ENCODE data around the gene PPP2R5A. TPM values are rescaled to one million over a fixed set of nuclear protein-coding genes. Genes with fewer than 3 reads are reported as not detected.
A peak's percentile ranks its signal among the peaks of the same experiment; 100 is the strongest.

PPP2R5A gene
- total and polyA plus RNA-seq, 2 of the 13 experiments (the other 11 are each of a cell fraction or from before 2014, with no cell fraction given): 22.0 to 31.4 TPM

GRCh38 chr1:212242288-212242984 lies 42.8 kb upstream of the PPP2R5A start (continued):
- TF ChIP-seq SALL2 (CRISPR knock-in tag; IDR thresholded peaks at IDR 0.05) (no peak), ZNF652 (CRISPR knock-in tag; IDR thresholded peaks at IDR 0.05; ENCODE audit: borderline replicate concordance, low read depth) (no peak), ZNF839 (CRISPR knock-in tag; IDR thresholded peaks at IDR 0.05; ENCODE audit: borderline replicate concordance) (no peak), KMT2B (CRISPR knock-in tag; IDR thresholded peaks at IDR 0.05) (0 out of 2 replicates have a peak, but pooled peaks have one; percentile 24), U2AF2 (IDR thresholded peaks at IDR 0.05; ENCODE audit: low read depth, low read length) (no peak), BRF2 (CRISPR knock-in tag; IDR thresholded peaks at IDR 0.05) (0 out of 2 replicates have a peak, but pooled peaks have one; percentile 29), ZKSCAN1 (IDR thresholded peaks at IDR 0.05; ENCODE audit: low read length) (no peak), ZNF724P (CRISPR knock-in tag; IDR thresholded peaks at IDR 0.05; ENCODE audit: borderline replicate concordance) (no peak), U2AF1 (optimal IDR thresholded peaks at IDR 0.05; ENCODE audit: low read depth, low read length) (no peak), ZNF589 (CRISPR knock-in tag; conservative IDR thresholded peaks at IDR 0.05) (no peak), NR2F6 (IDR thresholded peaks at IDR 0.05) (peak; percentile 78), NR2F6 (CRISPR knock-in tag; IDR thresholded peaks at IDR 0.05) (peak; percentile 80), ZNF101 (CRISPR knock-in tag; IDR thresholded peaks at IDR 0.05; ENCODE audit: borderline replicate concordance, low read depth) (no peak), TFE3 (CRISPR knock-in tag; IDR thresholded peaks at IDR 0.05) (peak; percentile 89), ZNF550 (CRISPR knock-in tag; IDR thresholded peaks at IDR 0.05; ENCODE audit: borderline replicate concordance) (no peak), MTF1 (CRISPR knock-in tag; IDR thresholded peaks at IDR 0.05) (no peak), ATF7 (IDR thresholded peaks at IDR 0.05) (no peak), ATF7 (CRISPR knock-in tag; IDR thresholded peaks at IDR 0.05) (no peak), ZNF510 (CRISPR knock-in tag; IDR thresholded peaks at IDR 0.05; ENCODE audit: low read depth) (no peak), NBN (conservative IDR thresholded peaks at IDR 0.05) (no peak)
- TF ChIP-seq, protein P1, sequence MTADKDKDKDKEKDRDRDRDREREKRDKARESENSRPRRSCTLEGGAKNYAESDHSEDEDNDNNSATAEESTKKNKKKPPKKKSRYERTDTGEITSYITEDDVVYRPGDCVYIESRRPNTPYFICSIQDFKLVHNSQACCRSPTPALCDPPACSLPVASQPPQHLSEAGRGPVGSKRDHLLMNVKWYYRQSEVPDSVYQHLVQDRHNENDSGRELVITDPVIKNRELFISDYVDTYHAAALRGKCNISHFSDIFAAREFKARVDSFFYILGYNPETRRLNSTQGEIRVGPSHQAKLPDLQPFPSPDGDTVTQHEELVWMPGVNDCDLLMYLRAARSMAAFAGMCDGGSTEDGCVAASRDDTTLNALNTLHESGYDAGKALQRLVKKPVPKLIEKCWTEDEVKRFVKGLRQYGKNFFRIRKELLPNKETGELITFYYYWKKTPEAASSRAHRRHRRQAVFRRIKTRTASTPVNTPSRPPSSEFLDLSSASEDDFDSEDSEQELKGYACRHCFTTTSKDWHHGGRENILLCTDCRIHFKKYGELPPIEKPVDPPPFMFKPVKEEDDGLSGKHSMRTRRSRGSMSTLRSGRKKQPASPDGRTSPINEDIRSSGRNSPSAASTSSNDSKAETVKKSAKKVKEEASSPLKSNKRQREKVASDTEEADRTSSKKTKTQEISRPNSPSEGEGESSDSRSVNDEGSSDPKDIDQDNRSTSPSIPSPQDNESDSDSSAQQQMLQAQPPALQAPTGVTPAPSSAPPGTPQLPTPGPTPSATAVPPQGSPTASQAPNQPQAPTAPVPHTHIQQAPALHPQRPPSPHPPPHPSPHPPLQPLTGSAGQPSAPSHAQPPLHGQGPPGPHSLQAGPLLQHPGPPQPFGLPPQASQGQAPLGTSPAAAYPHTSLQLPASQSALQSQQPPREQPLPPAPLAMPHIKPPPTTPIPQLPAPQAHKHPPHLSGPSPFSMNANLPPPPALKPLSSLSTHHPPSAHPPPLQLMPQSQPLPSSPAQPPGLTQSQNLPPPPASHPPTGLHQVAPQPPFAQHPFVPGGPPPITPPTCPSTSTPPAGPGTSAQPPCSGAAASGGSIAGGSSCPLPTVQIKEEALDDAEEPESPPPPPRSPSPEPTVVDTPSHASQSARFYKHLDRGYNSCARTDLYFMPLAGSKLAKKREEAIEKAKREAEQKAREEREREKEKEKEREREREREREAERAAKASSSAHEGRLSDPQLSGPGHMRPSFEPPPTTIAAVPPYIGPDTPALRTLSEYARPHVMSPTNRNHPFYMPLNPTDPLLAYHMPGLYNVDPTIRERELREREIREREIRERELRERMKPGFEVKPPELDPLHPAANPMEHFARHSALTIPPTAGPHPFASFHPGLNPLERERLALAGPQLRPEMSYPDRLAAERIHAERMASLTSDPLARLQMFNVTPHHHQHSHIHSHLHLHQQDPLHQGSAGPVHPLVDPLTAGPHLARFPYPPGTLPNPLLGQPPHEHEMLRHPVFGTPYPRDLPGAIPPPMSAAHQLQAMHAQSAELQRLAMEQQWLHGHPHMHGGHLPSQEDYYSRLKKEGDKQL (CRISPR knock-in tag; IDR thresholded peaks at IDR 0.05; ENCODE audit: low read depth): no peak
- TF ChIP-seq, protein P2, sequence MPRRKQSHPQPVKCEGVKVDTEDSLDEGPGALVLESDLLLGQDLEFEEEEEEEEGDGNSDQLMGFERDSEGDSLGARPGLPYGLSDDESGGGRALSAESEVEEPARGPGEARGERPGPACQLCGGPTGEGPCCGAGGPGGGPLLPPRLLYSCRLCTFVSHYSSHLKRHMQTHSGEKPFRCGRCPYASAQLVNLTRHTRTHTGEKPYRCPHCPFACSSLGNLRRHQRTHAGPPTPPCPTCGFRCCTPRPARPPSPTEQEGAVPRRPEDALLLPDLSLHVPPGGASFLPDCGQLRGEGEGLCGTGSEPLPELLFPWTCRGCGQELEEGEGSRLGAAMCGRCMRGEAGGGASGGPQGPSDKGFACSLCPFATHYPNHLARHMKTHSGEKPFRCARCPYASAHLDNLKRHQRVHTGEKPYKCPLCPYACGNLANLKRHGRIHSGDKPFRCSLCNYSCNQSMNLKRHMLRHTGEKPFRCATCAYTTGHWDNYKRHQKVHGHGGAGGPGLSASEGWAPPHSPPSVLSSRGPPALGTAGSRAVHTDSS (CRISPR knock-in tag; conservative IDR thresholded peaks at IDR 0.05): no peak

All from HepG2 (cell line).